ENCODE results near the gene FMN1. TPM values are rescaled to one million over a fixed set of nuclear protein-coding genes. Genes with fewer than 3 reads are reported as not detected.

The FMN1 gene
- total and polyA plus RNA-seq, 2 experiments from 2014 or later: 0.93 to 2.2 TPM

DNA sequence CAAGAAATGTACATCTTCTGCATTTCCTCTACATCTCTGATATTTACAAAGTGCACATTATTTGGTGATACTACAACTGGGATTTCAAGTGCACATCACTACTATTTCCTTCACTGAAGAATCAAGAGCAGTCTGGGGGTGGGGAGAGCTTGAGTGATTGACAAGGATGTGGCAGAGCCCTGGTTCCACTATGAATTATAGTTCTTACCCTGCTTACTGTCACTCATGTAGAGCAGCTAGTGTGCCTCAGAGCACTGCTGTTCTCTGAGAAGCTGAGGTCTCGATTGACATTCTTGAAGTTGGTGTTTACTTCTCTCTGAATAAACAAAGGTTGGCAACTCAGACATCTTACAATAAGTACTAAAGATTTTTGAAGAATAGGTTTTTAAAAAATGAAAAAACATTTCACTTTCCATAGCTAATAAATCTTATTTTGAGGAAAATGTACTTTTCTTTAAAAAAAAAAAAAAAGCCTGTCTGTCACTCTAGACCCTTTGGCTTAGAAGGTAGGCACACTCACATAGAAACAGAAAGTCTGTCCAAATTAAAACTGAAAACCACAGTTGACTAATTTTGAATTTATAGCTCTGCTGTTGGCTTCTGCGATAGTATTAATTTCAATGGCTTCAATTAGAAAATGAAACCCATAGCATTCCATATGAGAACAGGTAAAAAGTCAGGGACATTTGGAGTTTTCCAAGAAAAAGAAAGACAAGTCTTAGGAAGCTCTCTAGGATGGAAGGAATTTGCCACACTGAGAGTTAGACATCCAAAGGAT, 471.2 kb downstream of the FMN1 start:
- Histone ChIP-seq H4K20me1 (ENCODE audit: insufficient read depth) (no peaks in the 10 kb centered on the region), H3K4me1 (ENCODE audit: insufficient read depth) (peaks cover 26% of the 10 kb centered on the region), H3K9ac (peak overlapping the region; percentile 9), H2AFZ (no peak overlapping the region), H3F3A (ENCODE audit: insufficient read depth) (peaks cover 92% of the 10 kb centered on the region), H3K27ac (peak overlapping the region; percentile 84), H3K27me3 (replicated peaks; ENCODE audit: insufficient read depth) (no peaks in the 10 kb centered on the region), H3K36me3 (ENCODE audit: low read depth) (peaks cover 50% of the 10 kb centered on the region), H3K4me2 (ENCODE audit: unreplicated experiment) (peak overlapping the region; percentile 27), H3K9me3 (ENCODE audit: low read depth) (no peaks in the 10 kb centered on the region), H3K79me2 (ENCODE audit: insufficient read depth) (peaks cover 100% of the 10 kb centered on the region), H3K9me2 (ENCODE audit: insufficient read depth) (no peaks in the 10 kb centered on the region), H3K4me3 (0 out of 2 replicates have a peak overlapping the region, but pooled peaks have one; percentile 93)
- in situ Hi-C loops (cut with MboI): no loop called here
- DNase-seq: no peak
- TF ChIP-seq EZH2 (IDR thresholded peaks at IDR 0.05; ENCODE audit: insufficient read depth, poor library complexity, severe bottlenecking): no peak
- TF ChIP-seq EZH2phosphoT487 (IDR thresholded peaks at IDR 0.05; ENCODE audit: insufficient read depth, low read depth): no peak
- WGBS, 2 experiments (ENCODE audit: low coverage in 1 of 2, low lambda C conversion rate in 2 of 2, missing lambda C conversion rate in 2 of 2): 75 to 77% methylated on average over 2 of the region's 2 CpGs

DNA sequence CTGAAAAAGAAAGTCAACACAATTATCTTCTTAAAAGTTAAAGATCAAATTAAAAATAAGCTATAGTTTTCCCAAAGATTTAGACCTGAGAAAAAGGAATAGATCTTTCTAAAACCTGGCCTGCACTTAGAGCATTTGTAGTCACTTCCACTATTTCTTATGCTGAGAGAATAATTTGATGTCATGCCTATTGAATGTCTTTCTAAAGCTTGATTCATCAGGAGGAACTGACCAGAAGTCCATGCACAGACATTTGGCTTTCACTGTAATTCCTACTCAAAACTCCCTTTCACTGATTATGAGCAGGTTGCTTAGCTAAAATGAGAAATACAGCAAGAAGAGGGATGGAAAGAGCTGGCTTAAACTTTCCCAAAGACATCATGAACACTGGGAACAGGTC, 472.4 kb downstream of the FMN1 start:
- in situ Hi-C loops (cut with MboI): no loop called here
- DNase-seq: peak; percentile 70
- H2AFZ ChIP-seq: no peak overlapping the region
- no peak for TF ChIP-seq EZH2 (IDR thresholded peaks at IDR 0.05; ENCODE audit: insufficient read depth, poor library complexity, severe bottlenecking)
- TF ChIP-seq EZH2phosphoT487 (IDR thresholded peaks at IDR 0.05; ENCODE audit: insufficient read depth, low read depth): no peak
- peak overlapping the region; percentile 96 for H3K9ac ChIP-seq
- H3F3A ChIP-seq (ENCODE audit: insufficient read depth): peaks cover 81% of the 10 kb centered on the region
- H3K9me3 ChIP-seq (ENCODE audit: low read depth): no peaks in the 10 kb centered on the region
- H3K4me3 ChIP-seq: peak overlapping the region; percentile 93
- H4K20me1 ChIP-seq (ENCODE audit: insufficient read depth): no peaks in the 10 kb centered on the region
- peak overlapping the region; percentile 90 for H3K4me2 ChIP-seq (ENCODE audit: unreplicated experiment)
- H3K79me2 ChIP-seq (ENCODE audit: insufficient read depth): peaks cover 93% of the 10 kb centered on the region
- no peaks in the 10 kb centered on the region for H3K27me3 ChIP-seq (replicated peaks; ENCODE audit: insufficient read depth)
- peaks cover 37% of the 10 kb centered on the region for H3K36me3 ChIP-seq (ENCODE audit: low read depth)
- H3K4me1 ChIP-seq (ENCODE audit: insufficient read depth): peaks cover 26% of the 10 kb centered on the region
- H3K27ac ChIP-seq: peak overlapping the region; percentile 84
- no peaks in the 10 kb centered on the region for H3K9me2 ChIP-seq (ENCODE audit: insufficient read depth)

DNA sequence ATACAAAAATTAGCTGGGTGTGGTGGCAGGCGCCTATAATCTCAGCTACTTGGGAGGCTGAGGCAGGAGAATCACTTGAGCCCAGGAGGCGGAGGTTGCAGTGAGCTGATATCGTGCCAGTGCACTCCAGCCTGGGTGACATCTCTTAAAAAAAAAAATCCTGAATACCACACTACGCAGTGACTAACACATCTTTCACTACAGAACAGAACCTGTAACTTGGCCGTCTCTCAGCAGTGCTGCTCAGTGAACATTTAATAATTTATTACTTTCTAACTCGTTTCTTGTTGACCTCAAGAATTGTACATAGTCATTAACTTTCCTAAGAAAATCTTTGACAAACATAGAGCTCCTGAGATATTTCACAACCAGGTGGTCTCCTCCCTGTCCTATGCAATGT, 472.9 kb downstream of the FMN1 start:
- no peaks in the 10 kb centered on the region for H4K20me1 ChIP-seq (ENCODE audit: insufficient read depth)
- H3K4me2 ChIP-seq (ENCODE audit: unreplicated experiment): peak overlapping the region; percentile 90
- H3K27me3 ChIP-seq (replicated peaks; ENCODE audit: insufficient read depth): no peaks in the 10 kb centered on the region
- peak overlapping the region; percentile 96 for H3K9ac ChIP-seq
- 33 to 47% methylated on average over 6 of the region's 6 CpGs for WGBS, 2 experiments (ENCODE audit: low coverage in 1 of 2, low lambda C conversion rate in 2 of 2, missing lambda C conversion rate in 2 of 2)
- in situ Hi-C loops (cut with MboI): no loop called here
- H3K4me3 ChIP-seq: peak overlapping the region; percentile 93
- H3K4me1 ChIP-seq (ENCODE audit: insufficient read depth): peaks cover 26% of the 10 kb centered on the region
- peaks cover 37% of the 10 kb centered on the region for H3K36me3 ChIP-seq (ENCODE audit: low read depth)
- DNase-seq: peak; percentile 81
- peaks cover 81% of the 10 kb centered on the region for H3F3A ChIP-seq (ENCODE audit: insufficient read depth)
- no peaks in the 10 kb centered on the region for H3K9me2 ChIP-seq (ENCODE audit: insufficient read depth)
- peaks cover 87% of the 10 kb centered on the region for H3K79me2 ChIP-seq (ENCODE audit: insufficient read depth)
- TF ChIP-seq EZH2phosphoT487 (IDR thresholded peaks at IDR 0.05; ENCODE audit: insufficient read depth, low read depth) (no peak), EZH2 (IDR thresholded peaks at IDR 0.05; ENCODE audit: insufficient read depth, poor library complexity, severe bottlenecking) (no peak)
- no peaks in the 10 kb centered on the region for H3K9me3 ChIP-seq (ENCODE audit: low read depth)
- H3K27ac ChIP-seq: peak overlapping the region; percentile 84
- H2AFZ ChIP-seq: no peak overlapping the region

DNA sequence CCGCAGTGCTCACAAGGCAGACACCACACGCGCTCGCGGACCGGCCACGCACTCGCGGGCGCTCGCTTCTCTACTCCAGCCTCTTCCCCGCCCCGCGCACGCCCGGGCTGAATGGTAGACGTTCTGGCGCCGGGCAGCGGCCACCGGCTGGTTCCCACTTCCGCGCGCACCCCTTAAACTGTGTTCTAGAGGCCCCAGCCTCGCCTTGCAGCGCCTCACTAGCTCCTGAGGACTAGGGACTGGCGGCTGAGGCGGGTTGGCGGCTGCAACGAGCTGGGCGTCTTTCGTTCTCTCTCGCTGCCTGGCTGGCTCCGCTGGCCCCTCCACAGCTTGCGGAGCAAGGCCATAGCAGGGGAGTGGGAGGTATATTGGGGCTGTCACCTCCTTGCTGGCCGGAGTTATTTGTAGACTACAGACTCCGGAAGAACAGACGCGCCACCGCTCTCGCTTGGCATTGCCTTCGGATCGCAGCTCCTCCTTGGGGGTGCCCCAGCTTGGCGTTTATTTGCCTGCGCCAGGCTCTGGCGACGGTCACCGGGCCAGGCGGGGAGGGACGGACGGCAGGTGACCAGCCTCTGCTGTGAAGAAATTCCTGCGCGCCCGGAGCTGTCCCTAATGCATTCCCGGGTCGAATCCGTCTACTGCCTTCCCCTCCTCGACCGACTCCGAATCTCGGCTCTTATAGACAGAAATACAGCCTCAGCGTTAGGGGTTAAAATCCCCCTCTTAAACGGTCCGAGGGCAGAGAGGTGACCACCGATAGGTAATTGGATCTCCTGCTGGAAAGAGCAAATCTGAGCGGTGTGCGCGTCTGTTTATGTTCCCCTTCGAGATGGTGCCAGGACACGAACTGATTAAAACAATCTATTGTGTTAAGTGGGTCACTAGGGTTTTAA, 475.4 kb downstream of the FMN1 start:
- no peak overlapping the region for H2AFZ ChIP-seq
- H3K9me2 ChIP-seq (ENCODE audit: insufficient read depth): no peaks in the 10 kb centered on the region
- peak overlapping the region; percentile 90 for H3K4me2 ChIP-seq (ENCODE audit: unreplicated experiment)
- peak overlapping the region; percentile 84 for H3K27ac ChIP-seq
- 0 to 2% methylated on average over 50 to 70 of the region's 70 CpGs for WGBS, 2 experiments (ENCODE audit: low coverage in 1 of 2, low lambda C conversion rate in 2 of 2, missing lambda C conversion rate in 2 of 2)
- H3K36me3 ChIP-seq (ENCODE audit: low read depth): peaks cover 31% of the 10 kb centered on the region
- peaks cover 62% of the 10 kb centered on the region for H3K79me2 ChIP-seq (ENCODE audit: insufficient read depth)
- no peaks in the 10 kb centered on the region for H4K20me1 ChIP-seq (ENCODE audit: insufficient read depth)
- H3F3A ChIP-seq (ENCODE audit: insufficient read depth): peaks cover 77% of the 10 kb centered on the region
- H3K4me1 ChIP-seq (ENCODE audit: insufficient read depth): peaks cover 37% of the 10 kb centered on the region
- H3K9me3 ChIP-seq (ENCODE audit: low read depth): no peaks in the 10 kb centered on the region
- TF ChIP-seq EZH2 (IDR thresholded peaks at IDR 0.05; ENCODE audit: insufficient read depth, poor library complexity, severe bottlenecking) (no peak), EZH2phosphoT487 (IDR thresholded peaks at IDR 0.05; ENCODE audit: insufficient read depth, low read depth) (no peak)
- DNase-seq: peak; percentile 75
- in situ Hi-C loops (cut with MboI): loop anchor here (5.0 kb wide), 1 partner anchor 47 kb away; no protein-coding TSS in a partner anchor
- peak overlapping the region; percentile 96 for H3K9ac ChIP-seq
- H3K27me3 ChIP-seq (replicated peaks; ENCODE audit: insufficient read depth): no peaks in the 10 kb centered on the region
- H3K4me3 ChIP-seq: peak overlapping the region; percentile 93
